A549 (cell line): ENCODE measurements around the gene GPANK1. TPM values are rescaled to one million over a fixed set of nuclear protein-coding genes. Genes with fewer than 3 reads are reported as not detected.
"Not testable (repeated sequence)": the region's sequence is repeated elsewhere in the genome, so short reads cannot be mapped to it uniquely, and the experiment has no call there.

Experiments used
- ATAC-seq, 2 experiments: fragments of 200-7000 bp in 1 of 2; fragments of >200 bp in 1 of 2; cut with Nextera tagmentation in 1 of 2; cut with Tn5 transposase in 1 of 2; 3 replicates each; pipeline versions ENCODE4 v1.8.0 to v1.9.1; 2018 to 2020; ENCODE audit warnings: mild to moderate bottlenecking in 1 of 2, moderate library complexity in 1 of 2
- CTCF ChIA-PET: fragments of 300-600 bp; sonication (Branson Sonifier 250); formaldehyde crosslinking; extraction: SDS; loops from one replicate; lab custom pipeline; 2021; ENCODE audit warnings: antibody characterized with exemption, inconsistent platforms; lab: Yijun Ruan, JAX
- POLR2A ChIA-PET: fragments of 350-600 bp; formaldehyde crosslinking; extraction: SDS; loops from one replicate; lab custom pipeline; 2021; ENCODE audit warnings: antibody characterized with exemption, inconsistent platforms; lab: Yijun Ruan, JAX
- DNase-seq, 2 experiments: peaks; one replicate each; pipeline versions ENCODE4 v3.0.0 to v3.0.0-alpha.2; 2011 to 2016; ENCODE audit warnings: low read depth in 1 of 2, low spot score in 1 of 2
- FAIRE-seq: peaks from 2 replicates; lab custom pipeline; 2011; peaks lifted over from hg19 to GRCh38; lab: Jason Lieb, UNC
- H3K27ac ChIP-seq, 2 experiments: fragments of >200 bp; sonication (Bioruptor Twin); formaldehyde crosslinking; 3 replicates each; pipeline ENCODE4 v1.5.1; 2016 to 2017
- H3K4me1 ChIP-seq: fragments of >200 bp; sonication (Bioruptor Twin); formaldehyde crosslinking; 3 replicates; pipeline ENCODE4 v1.6.1; 2016
- H3K4me2 ChIP-seq: fragments of >200 bp; sonication (Bioruptor Twin); formaldehyde crosslinking; 3 replicates; pipeline ENCODE4 v1.6.1; 2016
- H3K4me3 ChIP-seq: fragments of >200 bp; sonication (Bioruptor Twin); formaldehyde crosslinking; 3 replicates; pipeline ENCODE4 v1.5.1; 2016
- H3K9me3 ChIP-seq: fragments of >200 bp; sonication (Bioruptor Twin); formaldehyde crosslinking; 3 replicates; pipeline ENCODE4 v1.6.1; 2016
- CBX8 ChIP-seq: fragments of 200-600 bp; sonication (generic); IDR thresholded peaks from 2 replicates; pipeline ENCODE4 v1.6.1; 2016
- CEBPB ChIP-seq, 2 experiments: fragments of >200 bp in 1 of 2; sonication (Bioruptor Twin) in 1 of 2; formaldehyde crosslinking in 1 of 2; IDR thresholded peaks; 2 replicates each; pipeline ENCODE4 v1.6.1; 2012 to 2016
- CHD2 ChIP-seq: fragments of 150-350 bp; IDR thresholded peaks from 2 replicates; pipeline ENCODE4 v1.6.1; 2014; ENCODE audit warnings: low read length; ENCODE audit not compliant: partially characterized antibody
- EHF ChIP-seq: fragments of 250-450 bp; sonication (Bioruptor Pico); IDR thresholded peaks from 2 replicates; pipeline ENCODE4 v1.5.0; 2020; ENCODE audit warnings: mild to moderate bottlenecking
- EHMT2 ChIP-seq: fragments of 200-600 bp; sonication (generic); IDR thresholded peaks from 2 replicates; pipeline ENCODE4 v1.6.1; 2016; ENCODE audit warnings: antibody characterized with exemption, low read depth, mild to moderate bottlenecking, moderate library complexity
- FOSL2 ChIP-seq, 2 experiments: fragments of 450-650 bp in 1 of 2; fragments of >200 bp in 1 of 2; sonication (Bioruptor Twin) in 1 of 2; formaldehyde crosslinking; IDR thresholded peaks; 2 replicates each; pipeline versions ENCODE4 v1.5.0 to v1.6.1; 2016 to 2020; ENCODE audit warnings: mild to moderate bottlenecking in 1 of 2, moderate library complexity in 1 of 2
- HOXA7 ChIP-seq: fragments of 250-450 bp; sonication (Bioruptor Pico); IDR thresholded peaks from 2 replicates; pipeline ENCODE4 v1.5.0; 2020; ENCODE audit warnings: mild to moderate bottlenecking, moderate library complexity
- HOXB13 ChIP-seq: fragments of 250-450 bp; sonication (Bioruptor Pico); IDR thresholded peaks from 2 replicates; pipeline ENCODE4 v1.5.0; 2020; ENCODE audit warnings: low read depth, mild to moderate bottlenecking, moderate library complexity
- HOXB5 ChIP-seq: fragments of 250-450 bp; sonication (Bioruptor Pico); IDR thresholded peaks from 2 replicates; pipeline ENCODE4 v1.5.0; 2020; ENCODE audit warnings: mild to moderate bottlenecking, moderate library complexity
- JUN ChIP-seq, 2 experiments: fragments of >200 bp; sonication (Bioruptor Twin); formaldehyde crosslinking; IDR thresholded peaks; 2 replicates in 1 of 2; 3 replicates in 1 of 2; pipeline ENCODE4 v1.6.1; 2016 to 2017
- MYC ChIP-seq: IDR thresholded peaks from 2 replicates; pipeline ENCODE4 v1.6.1; 2012; ENCODE audit warnings: mild to moderate bottlenecking, inconsistent platforms, low read length, improper control_type of control experiment, borderline replicate concordance
- NFE2L2 ChIP-seq: fragments of 150-350 bp; conservative IDR thresholded peaks from 2 replicates; pipeline ENCODE4 v1.6.1; 2014; ENCODE audit warnings: low read length
- NPAS2 ChIP-seq: fragments of 250-450 bp; sonication (Bioruptor Pico); IDR thresholded peaks from 2 replicates; pipeline ENCODE4 v1.8.0; 2022; ENCODE audit warnings: mild to moderate bottlenecking, moderate library complexity, borderline replicate concordance
- NR3C1 ChIP-seq: fragments of >200 bp; sonication (Bioruptor Twin); formaldehyde crosslinking; IDR thresholded peaks from 3 replicates; pipeline ENCODE4 v1.6.1; 2017
- ZC3H11A ChIP-seq: fragments of 450-650 bp; IDR thresholded peaks from 2 replicates; pipeline ENCODE4 v1.6.1; 2014; ENCODE audit warnings: antibody characterized with exemption, mild to moderate bottlenecking
- WGBS: methylation state at CpG from one replicate; pipeline ENCODE4 v1.1.6; 2017; ENCODE audit errors: missing lambda C conversion rate; 5-methylcytosine and 5-hydroxymethylcytosine counted together
- polyA plus RNA-seq, 4 experiments: library from polyadenylated mRNA; depleted of rRNA in 3 of 4; stranded (reverse); fragments of >200 nt; fragmentation: RNase III in 1 of 4; extraction: RNeasy Plus Mini Kit Qiagen cat#74134 plus additional on column Dnase treatment in 1 of 4; gene quantifications; 2 replicates in 3 of 4; 3 replicates in 1 of 4; pipeline ENCODE4 v1.2.3, GENCODE V29; 2011 to 2017
- TF ChIP-seq, protein P1 (sequence below): fragments of >200 bp; sonication (Bioruptor Twin); formaldehyde crosslinking; IDR thresholded peaks from 3 replicates; pipeline ENCODE4 v1.6.1; 2016
- TF ChIP-seq, protein P2 (sequence below): fragments of >200 bp; sonication (Bioruptor Twin); formaldehyde crosslinking; IDR thresholded peaks from 2 replicates; pipeline ENCODE4 v1.6.1; 2016
- TF ChIP-seq, protein P3 (sequence below): fragments of 200-600 bp; sonication (generic); IDR thresholded peaks from 2 replicates; pipeline ENCODE4 v1.6.1; 2016; ENCODE audit warnings: antibody characterized with exemption, mild to moderate bottlenecking, moderate library complexity
- TF ChIP-seq, protein P4 (sequence below): fragments of >200 bp; sonication (Bioruptor Twin); formaldehyde crosslinking; IDR thresholded peaks from 3 replicates; pipeline ENCODE4 v1.5.1; 2016

The GPANK1 gene
- polyA plus RNA-seq, 2 of the 4 experiments (the other 2 are of a cell fraction), result 11.0 TPM

DNA sequence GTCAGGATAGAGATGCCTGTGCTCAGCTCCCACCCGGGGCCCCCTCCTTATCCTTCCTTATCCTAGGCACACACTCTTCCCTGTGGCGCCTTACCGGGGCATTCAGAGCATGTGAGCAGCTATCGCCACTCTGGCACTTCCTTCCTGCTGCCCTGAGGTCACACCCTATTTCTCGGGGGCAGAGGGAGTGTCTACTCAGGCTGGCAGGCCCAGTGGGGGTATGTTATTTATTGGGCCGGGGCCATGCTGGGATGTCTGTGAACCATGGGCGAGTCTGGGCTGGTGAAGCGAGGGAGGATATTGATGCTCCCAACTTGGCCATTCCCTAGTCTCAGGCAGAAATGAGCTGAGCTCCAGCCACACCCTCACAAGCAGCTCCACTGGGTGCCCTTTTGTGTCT lies 46.4 kb upstream of the GPANK1 start:
- POLR2A ChIA-PET, result no interaction called here
- TF ChIP-seq, protein P1, sequence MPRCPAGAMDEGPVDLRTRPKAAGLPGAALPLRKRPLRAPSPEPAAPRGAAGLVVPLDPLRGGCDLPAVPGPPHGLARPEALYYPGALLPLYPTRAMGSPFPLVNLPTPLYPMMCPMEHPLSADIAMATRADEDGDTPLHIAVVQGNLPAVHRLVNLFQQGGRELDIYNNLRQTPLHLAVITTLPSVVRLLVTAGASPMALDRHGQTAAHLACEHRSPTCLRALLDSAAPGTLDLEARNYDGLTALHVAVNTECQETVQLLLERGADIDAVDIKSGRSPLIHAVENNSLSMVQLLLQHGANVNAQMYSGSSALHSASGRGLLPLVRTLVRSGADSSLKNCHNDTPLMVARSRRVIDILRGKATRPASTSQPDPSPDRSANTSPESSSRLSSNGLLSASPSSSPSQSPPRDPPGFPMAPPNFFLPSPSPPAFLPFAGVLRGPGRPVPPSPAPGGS, result no peak
- TF ChIP-seq FOSL2 (IDR thresholded peaks at IDR 0.05) (no peak), FOSL2 (CRISPR knock-in tag; IDR thresholded peaks at IDR 0.05) (no peak), JUN (IDR thresholded peaks at IDR 0.05) (no peak), HOXA7 (CRISPR knock-in tag) (no peak), NPAS2 (no peak), CHD2 (no peak), CEBPB (IDR thresholded peaks at IDR 0.05) (no peak), HOXB13 (CRISPR knock-in tag) (no peak), EHMT2 (no peak), NR3C1 (no peak), ZC3H11A (no peak), CBX8 (no peak), EHF (CRISPR knock-in tag) (no peak), MYC (no peak), HOXB5 (CRISPR knock-in tag) (no peak)
- TF ChIP-seq, protein P2, sequence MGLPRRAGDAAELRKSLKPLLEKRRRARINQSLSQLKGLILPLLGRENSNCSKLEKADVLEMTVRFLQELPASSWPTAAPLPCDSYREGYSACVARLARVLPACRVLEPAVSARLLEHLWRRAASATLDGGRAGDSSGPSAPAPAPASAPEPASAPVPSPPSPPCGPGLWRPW, result no peak
- TF ChIP-seq, protein P3, sequence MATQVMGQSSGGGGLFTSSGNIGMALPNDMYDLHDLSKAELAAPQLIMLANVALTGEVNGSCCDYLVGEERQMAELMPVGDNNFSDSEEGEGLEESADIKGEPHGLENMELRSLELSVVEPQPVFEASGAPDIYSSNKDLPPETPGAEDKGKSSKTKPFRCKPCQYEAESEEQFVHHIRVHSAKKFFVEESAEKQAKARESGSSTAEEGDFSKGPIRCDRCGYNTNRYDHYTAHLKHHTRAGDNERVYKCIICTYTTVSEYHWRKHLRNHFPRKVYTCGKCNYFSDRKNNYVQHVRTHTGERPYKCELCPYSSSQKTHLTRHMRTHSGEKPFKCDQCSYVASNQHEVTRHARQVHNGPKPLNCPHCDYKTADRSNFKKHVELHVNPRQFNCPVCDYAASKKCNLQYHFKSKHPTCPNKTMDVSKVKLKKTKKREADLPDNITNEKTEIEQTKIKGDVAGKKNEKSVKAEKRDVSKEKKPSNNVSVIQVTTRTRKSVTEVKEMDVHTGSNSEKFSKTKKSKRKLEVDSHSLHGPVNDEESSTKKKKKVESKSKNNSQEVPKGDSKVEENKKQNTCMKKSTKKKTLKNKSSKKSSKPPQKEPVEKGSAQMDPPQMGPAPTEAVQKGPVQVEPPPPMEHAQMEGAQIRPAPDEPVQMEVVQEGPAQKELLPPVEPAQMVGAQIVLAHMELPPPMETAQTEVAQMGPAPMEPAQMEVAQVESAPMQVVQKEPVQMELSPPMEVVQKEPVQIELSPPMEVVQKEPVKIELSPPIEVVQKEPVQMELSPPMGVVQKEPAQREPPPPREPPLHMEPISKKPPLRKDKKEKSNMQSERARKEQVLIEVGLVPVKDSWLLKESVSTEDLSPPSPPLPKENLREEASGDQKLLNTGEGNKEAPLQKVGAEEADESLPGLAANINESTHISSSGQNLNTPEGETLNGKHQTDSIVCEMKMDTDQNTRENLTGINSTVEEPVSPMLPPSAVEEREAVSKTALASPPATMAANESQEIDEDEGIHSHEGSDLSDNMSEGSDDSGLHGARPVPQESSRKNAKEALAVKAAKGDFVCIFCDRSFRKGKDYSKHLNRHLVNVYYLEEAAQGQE, result no peak
- TF ChIP-seq, protein P4, sequence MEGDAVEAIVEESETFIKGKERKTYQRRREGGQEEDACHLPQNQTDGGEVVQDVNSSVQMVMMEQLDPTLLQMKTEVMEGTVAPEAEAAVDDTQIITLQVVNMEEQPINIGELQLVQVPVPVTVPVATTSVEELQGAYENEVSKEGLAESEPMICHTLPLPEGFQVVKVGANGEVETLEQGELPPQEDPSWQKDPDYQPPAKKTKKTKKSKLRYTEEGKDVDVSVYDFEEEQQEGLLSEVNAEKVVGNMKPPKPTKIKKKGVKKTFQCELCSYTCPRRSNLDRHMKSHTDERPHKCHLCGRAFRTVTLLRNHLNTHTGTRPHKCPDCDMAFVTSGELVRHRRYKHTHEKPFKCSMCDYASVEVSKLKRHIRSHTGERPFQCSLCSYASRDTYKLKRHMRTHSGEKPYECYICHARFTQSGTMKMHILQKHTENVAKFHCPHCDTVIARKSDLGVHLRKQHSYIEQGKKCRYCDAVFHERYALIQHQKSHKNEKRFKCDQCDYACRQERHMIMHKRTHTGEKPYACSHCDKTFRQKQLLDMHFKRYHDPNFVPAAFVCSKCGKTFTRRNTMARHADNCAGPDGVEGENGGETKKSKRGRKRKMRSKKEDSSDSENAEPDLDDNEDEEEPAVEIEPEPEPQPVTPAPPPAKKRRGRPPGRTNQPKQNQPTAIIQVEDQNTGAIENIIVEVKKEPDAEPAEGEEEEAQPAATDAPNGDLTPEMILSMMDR, result no peak
- Histone ChIP-seq H3K4me3 (no peak overlapping the region), H3K4me2 (no peak overlapping the region), H3K9me3 (no peaks in the 10 kb centered on the region), H3K4me1 (0 out of 3 replicates have a peak, but pooled peaks cover 3% of the 10 kb centered on the region), H3K27ac (no peak overlapping the region)
- WGBS, result 45% methylated on average over 4 of the region's 8 CpGs
- ATAC-seq (no peak), FAIRE-seq (no peak), DNase-seq (no peak)
- CTCF ChIA-PET, result interaction anchor here (1.0 to 1.5 kb wide), 4 partner anchors 18 to 119 kb away, joined by 3 to 5 read pairs (median 4); partner anchors contain the start of gene DDAH2

DNA sequence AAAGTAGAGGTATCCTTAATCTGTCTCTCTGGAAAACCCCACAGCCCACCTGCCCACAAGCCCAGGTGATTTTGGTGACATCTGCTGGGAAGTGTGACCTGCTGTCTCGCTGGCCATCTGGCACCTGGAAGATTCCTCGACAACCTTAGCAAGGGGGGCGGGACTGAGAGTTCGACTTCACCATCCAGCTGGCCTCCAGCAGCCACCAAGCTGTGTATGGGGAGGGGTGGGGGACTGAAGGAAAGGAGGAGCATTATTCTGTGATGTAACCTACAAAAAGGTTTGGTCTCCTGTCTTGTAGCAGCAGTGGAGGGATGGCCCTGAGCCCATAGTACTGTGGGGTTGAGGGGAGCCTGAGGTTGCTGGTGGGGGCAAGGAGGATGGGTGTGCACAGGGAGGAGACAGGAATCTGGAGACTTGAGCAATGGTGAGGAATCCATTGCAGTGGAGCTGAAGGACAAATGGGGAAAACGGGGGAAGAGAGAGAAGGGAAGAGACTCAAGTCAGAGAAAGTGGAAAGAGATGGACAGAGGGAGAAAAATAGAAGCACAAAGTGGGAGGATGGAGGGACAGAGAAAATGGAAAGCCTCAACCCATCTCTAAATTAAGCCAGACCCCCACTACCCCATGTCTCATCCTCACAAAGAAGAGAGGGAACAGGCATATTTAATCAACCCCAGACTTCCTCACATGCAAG lies 45.9 kb upstream of the GPANK1 start:
- Histone ChIP-seq H3K4me2 (no peak overlapping the region), H3K4me3 (no peak overlapping the region), H3K9me3 (no peaks in the 10 kb centered on the region), H3K27ac (no peak overlapping the region), H3K4me1 (0 out of 3 replicates have a peak, but pooled peaks cover 3% of the 10 kb centered on the region)
- TF ChIP-seq EHMT2 (no peak), NFE2L2 (no peak)
- TF ChIP-seq, protein P4, result no peak
- TF ChIP-seq, protein P3, result no peak
- DNase-seq (no peak), ATAC-seq (no peak), FAIRE-seq (no peak)
- CTCF ChIA-PET, result interaction anchor here (1.0 to 1.3 kb wide), 2 partner anchors 18 to 59 kb away, joined by 3 to 4 read pairs; partner anchors contain the start of gene DDAH2
- 80% methylated on average over 3 of the region's 5 CpGs for WGBS
- POLR2A ChIA-PET, result no interaction called here

DNA sequence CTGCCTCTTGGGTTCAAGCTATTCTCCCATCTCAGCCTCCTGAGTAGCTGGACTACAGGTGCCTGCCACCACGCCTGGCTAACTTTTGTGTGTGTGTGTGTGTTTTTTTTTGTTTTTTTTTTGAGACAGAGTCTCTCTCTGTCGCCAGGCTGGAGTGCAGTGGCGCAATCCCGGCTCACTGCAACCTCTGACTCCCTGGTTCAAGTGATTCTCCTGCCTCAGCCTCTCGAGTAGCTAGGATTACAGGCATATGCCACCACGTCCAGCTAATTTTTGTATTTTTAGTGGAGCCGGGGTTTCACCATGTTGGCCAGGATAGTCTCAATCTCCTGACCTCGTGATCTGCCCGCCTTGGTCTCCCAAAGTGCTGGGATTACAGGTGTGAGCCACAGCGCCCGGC lies 44.4 kb upstream of the GPANK1 start:
- FAIRE-seq, result not testable (repeated sequence)

More for the DNA sequence above, 44.4 kb upstream of the GPANK1 start:
- DNase-seq, H3K9me3 ChIP-seq, H3K4me3 ChIP-seq, H3K27ac ChIP-seq, CTCF ChIA-PET, H3K4me1 ChIP-seq, POLR2A ChIA-PET, H3K4me2 ChIP-seq, ATAC-seq: not testable (repeated sequence)
- WGBS, result 74% methylated on average over 7 of the region's 11 CpGs
